GM12872 (cell line): ENCODE data around the gene OVCH1.

Experiments used
- CTCF ChIP-seq: IDR thresholded peaks from 3 replicates; pipeline ENCODE4 v1.5.1; 2011; ENCODE audit warnings: low read depth, mild to moderate bottlenecking, low read length, moderate library complexity; ENCODE audit not compliant: insufficient read depth

OVCH1 gene

GRCh38 chr12:29534935-29535334 lies 37.4 kb upstream of the OVCH1 start:
- TF ChIP-seq CTCF, result no peak

GRCh38 chr12:29533815-29534489 lies 36.5 kb upstream of the OVCH1 start:
- no peak for TF ChIP-seq CTCF

- no peak for TF ChIP-seq CTCF
Measured at GRCh38 chr12:29531471-29531870, 34.0 kb upstream of the OVCH1 start.

- TF ChIP-seq CTCF, result no peak
Measured at GRCh38 chr12:29530436-29530835, 33.0 kb upstream of the OVCH1 start.

GRCh38 chr12:29528161-29528560 lies 30.7 kb upstream of the OVCH1 start:
- no peak for TF ChIP-seq CTCF

- no peak for TF ChIP-seq CTCF
Measured at GRCh38 chr12:29521951-29522350, 24.5 kb upstream of the OVCH1 start.

- TF ChIP-seq CTCF, result peak; percentile 35; the same call in 2 of the 3 replicates
Measured at GRCh38 chr12:29519585-29520182, 22.2 kb upstream of the OVCH1 start.
